ENCODE data around the gene AADACL3.
A peak's percentile ranks its signal among the peaks of the same experiment; 100 is the strongest.
"Not testable (repeated sequence)": the region's sequence is repeated elsewhere in the genome, so short reads cannot be mapped to it uniquely, and the experiment has no call there.

Gene AADACL3

GRCh38 chr1:12717301-12717838 is 1.5 kb downstream of the AADACL3 start:
- Histone ChIP-seq H3K9me3 (ENCODE audit: control insufficient read depth, low read depth, low read length) (no peaks in the 10 kb centered on the region), H3K4me3 (ENCODE audit: low read length) (no peak overlapping the region), H3K36me3 (ENCODE audit: control insufficient read depth, low read depth, low read length) (no peaks in the 10 kb centered on the region), H3K27me3 (ENCODE audit: control insufficient read depth, insufficient read depth, low read length) (no peaks in the 10 kb centered on the region), H3K9ac (ENCODE audit: low read length) (no peak overlapping the region), H3K27ac (ENCODE audit: low read length) (no peak overlapping the region), H3K4me1 (ENCODE audit: control insufficient read depth, low read depth, low read length) (peaks cover 38% of the 10 kb centered on the region)

GRCh38 chr1:12722626-12723025 is 6.7 kb downstream of the AADACL3 start:
- Histone ChIP-seq H3K4me1 (ENCODE audit: control insufficient read depth, low read depth, low read length) (peaks cover 4% of the 10 kb centered on the region), H3K4me3 (ENCODE audit: low read length) (no peak overlapping the region), H3K9ac (ENCODE audit: low read length) (no peak overlapping the region), H3K36me3 (ENCODE audit: control insufficient read depth, low read depth, low read length) (no peaks in the 10 kb centered on the region), H3K27me3 (ENCODE audit: control insufficient read depth, insufficient read depth, low read length) (no peaks in the 10 kb centered on the region), H3K27ac (ENCODE audit: low read length) (no peak overlapping the region), H3K9me3 (ENCODE audit: control insufficient read depth, low read depth, low read length) (no peaks in the 10 kb centered on the region)

- Histone ChIP-seq H3K9ac (ENCODE audit: low read length) (no peak overlapping the region), H3K27ac (ENCODE audit: low read length) (no peak overlapping the region), H3K4me1 (ENCODE audit: control insufficient read depth, low read depth, low read length) (no peaks in the 10 kb centered on the region), H3K4me3 (ENCODE audit: low read length) (no peak overlapping the region), H3K27me3 (ENCODE audit: control insufficient read depth, insufficient read depth, low read length) (no peaks in the 10 kb centered on the region), H3K36me3 (ENCODE audit: control insufficient read depth, low read depth, low read length) (no peaks in the 10 kb centered on the region), H3K9me3 (ENCODE audit: control insufficient read depth, low read depth, low read length) (no peaks in the 10 kb centered on the region)
These were observed 12.5 kb downstream of the AADACL3 start for GRCh38 chr1:12728391-12728790.

GRCh38 chr1:12730156-12730555 is 14.2 kb downstream of the AADACL3 start:
- Histone ChIP-seq H3K4me1 (ENCODE audit: control insufficient read depth, low read depth, low read length) (no peaks in the 10 kb centered on the region), H3K27ac (ENCODE audit: low read length) (no peak overlapping the region), H3K9me3 (ENCODE audit: control insufficient read depth, low read depth, low read length) (no peaks in the 10 kb centered on the region), H3K4me3 (ENCODE audit: low read length) (no peak overlapping the region), H3K27me3 (ENCODE audit: control insufficient read depth, insufficient read depth, low read length) (no peaks in the 10 kb centered on the region), H3K9ac (ENCODE audit: low read length) (no peak overlapping the region), H3K36me3 (ENCODE audit: control insufficient read depth, low read depth, low read length) (no peaks in the 10 kb centered on the region)

- not testable (repeated sequence) for H3K4me3 ChIP-seq (ENCODE audit: low read length); H3K9me3 ChIP-seq (ENCODE audit: control insufficient read depth, low read depth, low read length); H3K36me3 ChIP-seq (ENCODE audit: control insufficient read depth, low read depth, low read length); H3K27me3 ChIP-seq (ENCODE audit: control insufficient read depth, insufficient read depth, low read length); H3K27ac ChIP-seq (ENCODE audit: low read length); H3K9ac ChIP-seq (ENCODE audit: low read length); H3K4me1 ChIP-seq (ENCODE audit: control insufficient read depth, low read depth, low read length)
These were observed 15.2 kb downstream of the AADACL3 start for GRCh38 chr1:12731084-12731483.

- Histone ChIP-seq H3K4me3 (ENCODE audit: low read length) (no peak overlapping the region), H3K4me1 (ENCODE audit: control insufficient read depth, low read depth, low read length) (no peaks in the 10 kb centered on the region), H3K36me3 (ENCODE audit: control insufficient read depth, low read depth, low read length) (no peaks in the 10 kb centered on the region), H3K27me3 (ENCODE audit: control insufficient read depth, insufficient read depth, low read length) (no peaks in the 10 kb centered on the region), H3K9ac (ENCODE audit: low read length) (no peak overlapping the region), H3K9me3 (ENCODE audit: control insufficient read depth, low read depth, low read length) (no peaks in the 10 kb centered on the region), H3K27ac (ENCODE audit: low read length) (no peak overlapping the region)
These were observed 18.7 kb downstream of the AADACL3 start for GRCh38 chr1:12734651-12735050.

GRCh38 chr1:12738934-12739333 is 23.0 kb downstream of the AADACL3 start:
- Histone ChIP-seq H3K4me1 (ENCODE audit: control insufficient read depth, low read depth, low read length) (no peaks in the 10 kb centered on the region), H3K27me3 (ENCODE audit: control insufficient read depth, insufficient read depth, low read length) (no peaks in the 10 kb centered on the region), H3K4me3 (ENCODE audit: low read length) (no peak overlapping the region), H3K36me3 (ENCODE audit: control insufficient read depth, low read depth, low read length) (no peaks in the 10 kb centered on the region), H3K9me3 (ENCODE audit: control insufficient read depth, low read depth, low read length) (no peaks in the 10 kb centered on the region), H3K27ac (ENCODE audit: low read length) (no peak overlapping the region), H3K9ac (ENCODE audit: low read length) (no peak overlapping the region)

- Histone ChIP-seq H3K27ac (ENCODE audit: low read length) (no peak overlapping the region), H3K9me3 (ENCODE audit: control insufficient read depth, low read depth, low read length) (no peaks in the 10 kb centered on the region), H3K36me3 (ENCODE audit: control insufficient read depth, low read depth, low read length) (no peaks in the 10 kb centered on the region), H3K4me3 (ENCODE audit: low read length) (no peak overlapping the region), H3K9ac (ENCODE audit: low read length) (no peak overlapping the region), H3K27me3 (ENCODE audit: control insufficient read depth, insufficient read depth, low read length) (no peaks in the 10 kb centered on the region), H3K4me1 (ENCODE audit: control insufficient read depth, low read depth, low read length) (no peaks in the 10 kb centered on the region)
These were observed 23.7 kb downstream of the AADACL3 start for GRCh38 chr1:12739613-12740012.

- Histone ChIP-seq H3K9me3 (ENCODE audit: control insufficient read depth, low read depth, low read length) (no peaks in the 10 kb centered on the region), H3K27me3 (ENCODE audit: control insufficient read depth, insufficient read depth, low read length) (no peaks in the 10 kb centered on the region), H3K9ac (ENCODE audit: low read length) (no peak overlapping the region), H3K27ac (ENCODE audit: low read length) (no peak overlapping the region), H3K4me1 (ENCODE audit: control insufficient read depth, low read depth, low read length) (no peaks in the 10 kb centered on the region), H3K4me3 (ENCODE audit: low read length) (no peak overlapping the region), H3K36me3 (ENCODE audit: control insufficient read depth, low read depth, low read length) (no peaks in the 10 kb centered on the region)
These were observed 26.0 kb downstream of the AADACL3 start for GRCh38 chr1:12741946-12742345.

- no peak overlapping the region for H3K9ac ChIP-seq (ENCODE audit: low read length)
- no peak overlapping the region for H3K27ac ChIP-seq (ENCODE audit: low read length)
- no peak overlapping the region for H3K4me3 ChIP-seq (ENCODE audit: low read length)
- no peaks in the 10 kb centered on the region for H3K4me1 ChIP-seq (ENCODE audit: control insufficient read depth, low read depth, low read length)
- H3K9me3 ChIP-seq (ENCODE audit: control insufficient read depth, low read depth, low read length), result peaks cover 5% of the 10 kb centered on the region
- no peaks in the 10 kb centered on the region for H3K27me3 ChIP-seq (ENCODE audit: control insufficient read depth, insufficient read depth, low read length)
- H3K36me3 ChIP-seq (ENCODE audit: control insufficient read depth, low read depth, low read length), result no peaks in the 10 kb centered on the region
These were observed 29.4 kb downstream of the AADACL3 start for GRCh38 chr1:12745126-12745991.

- no peaks in the 10 kb centered on the region for H3K27me3 ChIP-seq (ENCODE audit: control insufficient read depth, insufficient read depth, low read length)
These were observed 30.0 kb downstream of the AADACL3 start, which contains the start of gene CFAP107 for GRCh38 chr1:12745992-12746323. Gene CFAP107, plus strand, starts transcription at chr1:12746200. Its CDS starts 231 bp downstream, at chr1:12746431.

GRCh38 chr1:12748778-12749355 is 33.0 kb downstream of the AADACL3 start:
- Histone ChIP-seq H3K9ac (ENCODE audit: low read length) (no peak overlapping the region), H3K4me3 (ENCODE audit: low read length) (no peak overlapping the region), H3K9me3 (ENCODE audit: control insufficient read depth, low read depth, low read length) (peaks cover 5% of the 10 kb centered on the region), H3K36me3 (ENCODE audit: control insufficient read depth, low read depth, low read length) (no peaks in the 10 kb centered on the region), H3K4me1 (ENCODE audit: control insufficient read depth, low read depth, low read length) (no peaks in the 10 kb centered on the region), H3K27me3 (ENCODE audit: control insufficient read depth, insufficient read depth, low read length) (no peaks in the 10 kb centered on the region), H3K27ac (ENCODE audit: low read length) (no peak overlapping the region)

More at GRCh38 chr1:12745992-12746323, 30.0 kb downstream of the AADACL3 start, which contains the start of gene CFAP107:
- Histone ChIP-seq H3K9me3 (ENCODE audit: control insufficient read depth, low read depth, low read length) (peaks cover 5% of the 10 kb centered on the region), H3K4me1 (ENCODE audit: control insufficient read depth, low read depth, low read length) (no peaks in the 10 kb centered on the region), H3K27ac (ENCODE audit: low read length) (no peak within 1 kb of the TSS), H3K9ac (ENCODE audit: low read length) (peak within 1 kb of the TSS; percentile 5), H3K4me3 (ENCODE audit: low read length) (no peak within 1 kb of the TSS), H3K36me3 (ENCODE audit: control insufficient read depth, low read depth, low read length) (no peaks in the 10 kb centered on the region)

Data from iPS-18a (cell line).